Measurements from ENCODE around the gene TAX1BP1.

DNA sequence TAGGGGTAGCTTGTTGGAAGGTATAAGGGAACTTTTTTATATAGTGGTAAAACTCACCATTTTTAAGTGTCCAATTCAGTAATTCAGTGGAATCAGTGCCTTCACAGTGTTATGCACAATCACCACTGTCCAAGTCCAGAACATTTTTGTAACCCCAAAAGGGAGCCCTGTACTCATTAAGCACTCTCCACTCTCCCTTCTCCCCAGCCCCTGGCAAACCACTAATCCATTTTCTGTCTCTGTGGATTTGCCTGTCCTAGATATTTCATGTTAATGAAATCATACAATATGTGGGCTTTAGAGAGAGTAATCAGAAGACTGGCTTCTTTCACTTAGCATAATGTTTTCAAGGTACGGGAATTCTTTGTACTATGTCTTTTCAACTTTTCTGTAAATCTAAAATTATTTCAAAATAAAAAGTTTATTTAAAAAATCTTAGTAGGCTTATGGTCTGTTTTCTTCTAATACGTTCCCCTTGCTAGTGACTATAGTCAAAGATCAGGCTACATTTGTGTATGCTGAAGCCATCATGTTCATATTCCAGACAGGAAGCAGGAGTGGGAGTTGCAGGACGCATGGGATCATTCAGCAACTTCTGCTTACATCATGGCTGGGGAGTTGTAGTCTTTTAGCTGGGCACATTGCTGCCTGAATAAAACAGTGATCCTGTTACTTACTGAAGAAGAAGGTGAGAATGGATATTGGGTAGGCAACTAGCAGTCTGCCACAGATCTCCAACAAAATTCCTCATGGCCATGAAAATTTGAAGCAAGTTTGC, 35.4 kb upstream of the TAX1BP1 start:
- TF ChIP-seq JUND (IDR thresholded peaks at IDR 0.05): no peak
- TF ChIP-seq EGR1 (IDR thresholded peaks at IDR 0.05; ENCODE audit: low read depth in 2 of 2): no peak
- TF ChIP-seq, protein P1, sequence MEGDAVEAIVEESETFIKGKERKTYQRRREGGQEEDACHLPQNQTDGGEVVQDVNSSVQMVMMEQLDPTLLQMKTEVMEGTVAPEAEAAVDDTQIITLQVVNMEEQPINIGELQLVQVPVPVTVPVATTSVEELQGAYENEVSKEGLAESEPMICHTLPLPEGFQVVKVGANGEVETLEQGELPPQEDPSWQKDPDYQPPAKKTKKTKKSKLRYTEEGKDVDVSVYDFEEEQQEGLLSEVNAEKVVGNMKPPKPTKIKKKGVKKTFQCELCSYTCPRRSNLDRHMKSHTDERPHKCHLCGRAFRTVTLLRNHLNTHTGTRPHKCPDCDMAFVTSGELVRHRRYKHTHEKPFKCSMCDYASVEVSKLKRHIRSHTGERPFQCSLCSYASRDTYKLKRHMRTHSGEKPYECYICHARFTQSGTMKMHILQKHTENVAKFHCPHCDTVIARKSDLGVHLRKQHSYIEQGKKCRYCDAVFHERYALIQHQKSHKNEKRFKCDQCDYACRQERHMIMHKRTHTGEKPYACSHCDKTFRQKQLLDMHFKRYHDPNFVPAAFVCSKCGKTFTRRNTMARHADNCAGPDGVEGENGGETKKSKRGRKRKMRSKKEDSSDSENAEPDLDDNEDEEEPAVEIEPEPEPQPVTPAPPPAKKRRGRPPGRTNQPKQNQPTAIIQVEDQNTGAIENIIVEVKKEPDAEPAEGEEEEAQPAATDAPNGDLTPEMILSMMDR (IDR thresholded peaks at IDR 0.05; ENCODE audit: low read depth, low read length, missing input control): no peak

Data from liver (tissue), 3 donors.